Upper lobe of left lung (tissue), 6 donors: Measurements from ENCODE around the gene SERPINF2. TPM values are rescaled to one million over a fixed set of nuclear protein-coding genes. Genes with fewer than 3 reads are reported as not detected.

Experiments
- ATAC-seq, 2 donors: fragments of 200-7000 bp; cut with Tn5 transposase; one replicate each; pipeline ENCODE4 v1.9.1; 2022; ENCODE audit warnings: mild to moderate bottlenecking in 2 of 2, moderate library complexity in 2 of 2; ENCODE audit not compliant: low FRiP score in 2 of 2
- DNase-seq, 2 donors: peaks; one replicate each; pipeline ENCODE4 v3.0.0-alpha.2; 2019 to 2020
- H3K27ac ChIP-seq, 4 donors: fragments of 200-600 bp; sonication (generic); one replicate each; pipeline ENCODE4 v1.5.1; 2016 to 2019
- H3K27me3 ChIP-seq, 4 donors: fragments of 200-600 bp; sonication (generic); one replicate each; pipeline ENCODE4 v1.5.1; 2017 to 2019
- H3K36me3 ChIP-seq, 4 donors: fragments of 200-600 bp; sonication (generic); one replicate each; pipeline ENCODE4 v1.5.1; 2016 to 2019
- H3K4me1 ChIP-seq, 4 donors: fragments of 200-600 bp; sonication (generic); one replicate each; pipeline ENCODE4 v1.5.1; 2018 to 2019
- H3K4me3 ChIP-seq, 4 donors: fragments of 200-600 bp; sonication (generic); one replicate each; pipeline ENCODE4 v1.5.1; 2017 to 2019; ENCODE audit warnings: mild to moderate bottlenecking in 2 of 4, moderate library complexity in 1 of 4
- H3K9me3 ChIP-seq, 4 donors: fragments of 200-600 bp; sonication (generic); one replicate each; pipeline ENCODE4 v1.5.1; 2018 to 2019
- CTCF ChIP-seq, 6 experiments: fragments of 450-650 bp in 4 of 6; fragments of 200-600 bp in 2 of 6; sonication (generic) in 2 of 6; IDR thresholded peaks; one replicate each; pipeline ENCODE4 v1.5.1; 2016 to 2019; ENCODE audit warnings: antibody characterized with exemption in 6 of 6
- EP300 ChIP-seq, 4 donors: sonication (generic); formaldehyde crosslinking; IDR thresholded peaks; one replicate each; pipeline ENCODE4 v1.5.1; 2017; ENCODE audit warnings: antibody characterized with exemption in 4 of 4, control low read depth in 2 of 4
- POLR2A ChIP-seq, 4 donors: fragments of 450-650 bp; IDR thresholded peaks; one replicate each; pipeline ENCODE4 v1.5.1; 2016 to 2017; ENCODE audit warnings: antibody characterized with exemption in 4 of 4, mild to moderate bottlenecking in 2 of 4
- POLR2AphosphoS5 ChIP-seq, 2 donors: sonication (generic); formaldehyde crosslinking; IDR thresholded peaks; one replicate each; pipeline ENCODE4 v1.5.1; 2017; ENCODE audit warnings: antibody characterized with exemption in 2 of 2
- WGBS, 2 donors: methylation state at CpG; one replicate each; pipeline ENCODE4 v1.1.5; 2017 to 2018; 5-methylcytosine and 5-hydroxymethylcytosine counted together
- total RNA-seq, 6 donors: library from RNA; depleted of rRNA in 4 of 6; stranded (reverse); fragments of >200 nt in 4 of 6; gene quantifications; one replicate each; pipeline versions ENCODE4 v1.1.0 to v1.2.1, GENCODE V29; 2016 to 2021
- donor health status: DM: no; HTN: no; CAD: no; lungs with moderate emphysema.
- donor health status: DM: no; HTN: yes; CAD: no; lungs with severe emphysema.

The SERPINF2 gene
- total RNA-seq, 6 donors from 2014 or later: 4.6 to 48.2 (median 24.6) TPM

GRCh38 chr17:1733759-1734158 lies 8.9 kb upstream of the SERPINF2 start:
- no peaks in the 10 kb centered on the region for H3K9me3 ChIP-seq
- DNase-seq: peak in 1 of 2 donors; percentile 83
- H3K4me3 ChIP-seq: no peak overlapping the region
- no peaks in the 10 kb centered on the region for H3K27me3 ChIP-seq
- WGBS, 2 donors: 93 to 94% methylated on average over 8 to 33 of the region's 38 CpGs
- peaks cover 15 to 72% (median 60%) of the 10 kb centered on the region in 4 donors for H3K36me3 ChIP-seq
- ATAC-seq: no peak
- no peak overlapping the region for H3K27ac ChIP-seq
- TF ChIP-seq POLR2AphosphoS5 (IDR thresholded peaks at IDR 0.05) (no peak), EP300 (IDR thresholded peaks at IDR 0.05) (no peak), CTCF (IDR thresholded peaks at IDR 0.05) (no peak), POLR2A (IDR thresholded peaks at IDR 0.05) (no peak)
- H3K4me1 ChIP-seq: peaks cover 12 to 51% (median 42%) of the 10 kb centered on the region in 4 donors

GRCh38 chr17:1735418-1735817 lies 7.3 kb upstream of the SERPINF2 start:
- Histone ChIP-seq H3K4me3 (no peak overlapping the region), H3K36me3 (peaks cover 15 to 70% (median 56%) of the 10 kb centered on the region in 4 donors), H3K27ac (peak overlapping the region in 2 of 4 donors; percentile 62 to 77), H3K9me3 (no peaks in the 10 kb centered on the region), H3K4me1 (peaks cover 12 to 35% (median 30%) of the 10 kb centered on the region in 4 donors), H3K27me3 (no peaks in the 10 kb centered on the region)
- ATAC-seq (no peak), DNase-seq (peak in 1 of 2 donors; percentile 44)
- TF ChIP-seq EP300 (IDR thresholded peaks at IDR 0.05) (no peak), POLR2AphosphoS5 (IDR thresholded peaks at IDR 0.05) (no peak), POLR2A (IDR thresholded peaks at IDR 0.05) (no peak), CTCF (IDR thresholded peaks at IDR 0.05) (no peak)
- whole genome bisulfite sequencing, 2 donors: 98 to 100% methylated on average over 3 to 10 of the region's 10 CpGs

GRCh38 chr17:1735834-1736347 lies 6.8 kb upstream of the SERPINF2 start:
- no peak for TF ChIP-seq CTCF (IDR thresholded peaks at IDR 0.05)
- no peak for TF ChIP-seq EP300 (IDR thresholded peaks at IDR 0.05)
- no peak for TF ChIP-seq POLR2A (IDR thresholded peaks at IDR 0.05)
- TF ChIP-seq POLR2AphosphoS5 (IDR thresholded peaks at IDR 0.05): no peak
- DNase-seq: peak in 1 of 2 donors; percentile 68
- H3K4me1 ChIP-seq: peaks cover 12 to 30% (median 25%) of the 10 kb centered on the region in 4 donors
- H3K36me3 ChIP-seq: peaks cover 15 to 66% (median 51%) of the 10 kb centered on the region in 4 donors
- H3K27ac ChIP-seq: peak overlapping the region in 3 of 4 donors; percentile 30 to 77 (median 62)
- no peak overlapping the region for H3K4me3 ChIP-seq
- no peaks in the 10 kb centered on the region for H3K9me3 ChIP-seq
- ATAC-seq: no peak
- no peaks in the 10 kb centered on the region for H3K27me3 ChIP-seq
- 94 to 95% methylated on average over 4 to 17 of the region's 17 CpGs for WGBS, 2 donors

GRCh38 chr17:1736348-1737281 lies 6.1 kb upstream of the SERPINF2 start:
- TF ChIP-seq POLR2A (IDR thresholded peaks at IDR 0.05) (no peak), POLR2AphosphoS5 (IDR thresholded peaks at IDR 0.05) (peak in 1 of 2 donors; percentile 40), EP300 (IDR thresholded peaks at IDR 0.05) (peak in 1 of 4 donors; percentile 83)
- ATAC-seq (peak; percentile 44 to 50), DNase-seq (peak; percentile 67 to 79)
- peaks cover 12 to 26% (median 24%) of the 10 kb centered on the region in 4 donors for H3K4me1 ChIP-seq
- H3K27ac ChIP-seq: peak overlapping the region in 3 of 4 donors; percentile 30 to 77 (median 62)
- H3K4me3 ChIP-seq: no peak overlapping the region
- H3K36me3 ChIP-seq: peaks cover 15 to 62% (median 47%) of the 10 kb centered on the region in 4 donors
- no peaks in the 10 kb centered on the region for H3K27me3 ChIP-seq
- WGBS, 2 donors: 63 to 71% methylated on average over 12 to 25 of the region's 25 CpGs
- no peaks in the 10 kb centered on the region for H3K9me3 ChIP-seq
